PC-9 (cell line): Measurements from ENCODE around the gene WNK2. TPM values are rescaled to one million over a fixed set of nuclear protein-coding genes. Genes with fewer than 3 reads are reported as not detected.

ENCODE experiments used
- BruUV-seq: library from RNA; stranded (reverse); fragments of 400-500 nt; replicated peaks from 2 replicates; lab custom pipeline; 2021; lab: Mats Ljungman, UMichigan
- CTCF ChIA-PET: fragments of 300-600 bp; sonication (Branson Sonifier 250); formaldehyde crosslinking; loops from one replicate; lab custom pipeline; 2022; ENCODE audit warnings: antibody characterized with exemption; lab: Charles Lee
- POLR2A ChIA-PET: fragments of 300-600 bp; sonication (Branson Sonifier 250); formaldehyde crosslinking; loops from one replicate; lab custom pipeline; 2022; ENCODE audit warnings: antibody characterized with exemption; ENCODE audit not compliant: unreplicated experiment; lab: Charles Lee
- DNase-seq, 2 experiments: peaks; one replicate each; pipeline versions ENCODE4 v3.0.0 to v3.0.0-alpha.2; 2015 to 2022; ENCODE audit warnings: mixed read lengths in 1 of 2
- H2AFZ ChIP-seq: fragments of 200-600 bp; sonication (generic); 2 replicates; pipeline ENCODE4 v1.8.1; 2017; ENCODE audit warnings: antibody characterized with exemption
- H3F3A ChIP-seq: fragments of 200-600 bp; sonication (generic); 2 replicates; pipeline ENCODE4 v1.8.1; 2017; ENCODE audit warnings: antibody characterized with exemption, mild to moderate bottlenecking, low read depth; ENCODE audit not compliant: insufficient read depth
- H3K27ac ChIP-seq: fragments of 200-600 bp; sonication (generic); 2 replicates; pipeline ENCODE4 v1.6.1; 2016; ENCODE audit warnings: mixed run types
- H3K27me3 ChIP-seq: fragments of 200-600 bp; sonication (generic); 2 replicates; pipeline ENCODE4 v1.6.1; 2016; ENCODE audit warnings: low read depth, mixed run types; ENCODE audit not compliant: insufficient read depth
- H3K36me3 ChIP-seq: fragments of 200-600 bp; sonication (generic); 2 replicates; pipeline ENCODE4 v1.6.1; 2016; ENCODE audit warnings: low read depth, mixed run types
- H3K4me1 ChIP-seq: fragments of 200-600 bp; sonication (generic); replicated peaks from 2 replicates; pipeline ENCODE4 v1.6.1; 2016; ENCODE audit warnings: mixed run types; ENCODE audit not compliant: insufficient read depth
- H3K4me2 ChIP-seq: fragments of 200-600 bp; sonication (generic); 2 replicates; pipeline ENCODE4 v1.6.1; 2017; ENCODE audit warnings: mixed run types
- H3K4me3 ChIP-seq: fragments of 200-600 bp; sonication (generic); 2 replicates; pipeline ENCODE4 v1.6.1; 2016; ENCODE audit warnings: mixed run types
- H3K79me2 ChIP-seq: fragments of 200-600 bp; sonication (generic); 2 replicates; pipeline ENCODE4 v1.6.1; 2017; ENCODE audit warnings: low read depth, mixed run types
- H3K9me2 ChIP-seq: fragments of 200-600 bp; sonication (generic); 2 replicates; pipeline ENCODE4 v1.8.1; 2017; ENCODE audit warnings: mild to moderate bottlenecking; ENCODE audit not compliant: insufficient read depth
- H3K9me3 ChIP-seq: fragments of 200-600 bp; sonication (generic); 2 replicates; pipeline ENCODE4 v1.8.1; 2016; ENCODE audit warnings: low read depth; ENCODE audit not compliant: insufficient read depth
- H4K20me1 ChIP-seq: fragments of 200-600 bp; sonication (generic); 2 replicates; pipeline ENCODE4 v1.8.1; 2017; ENCODE audit not compliant: insufficient read depth
- EZH2 ChIP-seq: fragments of 200-600 bp; sonication (generic); IDR thresholded peaks from 2 replicates; pipeline ENCODE4 v1.8.0; 2017; ENCODE audit warnings: antibody characterized with exemption, low read depth
- intact Hi-C: fragments of 100-400 bp; cut with micrococcal nuclease; formaldehyde crosslinking; loops from one replicate; pipeline ENCODE4 v1.10.0; 2022; ENCODE audit not compliant: unreplicated experiment
- total RNA-seq: library from RNA; stranded (reverse); gene quantifications from 2 replicates; pipeline ENCODE4 v1.2.3, GENCODE V29; 2021
- TF ChIP-seq, protein P1 (sequence below): fragments of 200-600 bp; sonication (generic); conservative IDR thresholded peaks from 2 replicates; pipeline ENCODE4 v1.6.1; 2017; ENCODE audit warnings: mixed run types, antibody characterized with exemption, mild to moderate bottlenecking, moderate library complexity

WNK2 gene
- total RNA-seq, 1 experiment from 2014 or later, result 44.6 TPM

DNA sequence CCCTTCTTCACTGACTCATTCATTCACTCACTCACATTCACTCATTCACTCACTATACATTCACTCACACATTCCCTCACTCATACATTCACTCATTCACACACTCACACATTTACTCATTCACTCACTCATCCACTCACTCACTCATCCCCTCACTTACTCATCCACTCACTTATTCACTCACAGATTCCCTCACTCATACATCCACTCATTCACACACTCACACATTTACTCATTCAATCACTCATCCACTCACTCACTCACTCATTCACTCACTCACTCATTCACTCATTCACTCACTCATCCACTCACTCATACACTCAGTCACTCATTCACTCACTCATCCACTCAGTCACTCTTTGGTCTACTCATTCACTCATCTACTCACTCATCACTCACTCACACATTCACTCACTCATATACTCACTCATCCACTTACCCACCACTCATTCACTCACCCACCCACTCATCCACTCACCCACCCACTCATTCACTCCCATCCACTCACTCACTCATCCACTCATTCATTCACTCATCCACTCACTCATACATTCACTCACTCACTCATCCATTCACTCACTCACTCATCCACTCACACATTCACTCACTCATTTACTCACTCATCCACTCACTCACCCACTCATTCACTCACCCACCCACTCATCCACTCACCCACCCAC is 27.2 kb downstream of the WNK2 start:
- BruUV-seq, result no TSS peak
- Histone ChIP-seq H3K27me3 (no peaks in the 10 kb centered on the region), H3K27ac (no peak overlapping the region), H3K4me1 (no peaks in the 10 kb centered on the region), H3K4me2 (no peak overlapping the region), H3K79me2 (peaks cover 7% of the 10 kb centered on the region; the same call in 1 of the 2 replicates), H4K20me1 (no peaks in the 10 kb centered on the region), H3K9me2 (no peaks in the 10 kb centered on the region), H3F3A (peaks cover 19% of the 10 kb centered on the region), H2AFZ (no peak overlapping the region), H3K36me3 (no peaks in the 10 kb centered on the region), H3K9me3 (no peaks in the 10 kb centered on the region; the same call in 1 of the 2 replicates), H3K4me3 (no peak overlapping the region)
- TF ChIP-seq EZH2, result no peak
- TF ChIP-seq, protein P1, sequence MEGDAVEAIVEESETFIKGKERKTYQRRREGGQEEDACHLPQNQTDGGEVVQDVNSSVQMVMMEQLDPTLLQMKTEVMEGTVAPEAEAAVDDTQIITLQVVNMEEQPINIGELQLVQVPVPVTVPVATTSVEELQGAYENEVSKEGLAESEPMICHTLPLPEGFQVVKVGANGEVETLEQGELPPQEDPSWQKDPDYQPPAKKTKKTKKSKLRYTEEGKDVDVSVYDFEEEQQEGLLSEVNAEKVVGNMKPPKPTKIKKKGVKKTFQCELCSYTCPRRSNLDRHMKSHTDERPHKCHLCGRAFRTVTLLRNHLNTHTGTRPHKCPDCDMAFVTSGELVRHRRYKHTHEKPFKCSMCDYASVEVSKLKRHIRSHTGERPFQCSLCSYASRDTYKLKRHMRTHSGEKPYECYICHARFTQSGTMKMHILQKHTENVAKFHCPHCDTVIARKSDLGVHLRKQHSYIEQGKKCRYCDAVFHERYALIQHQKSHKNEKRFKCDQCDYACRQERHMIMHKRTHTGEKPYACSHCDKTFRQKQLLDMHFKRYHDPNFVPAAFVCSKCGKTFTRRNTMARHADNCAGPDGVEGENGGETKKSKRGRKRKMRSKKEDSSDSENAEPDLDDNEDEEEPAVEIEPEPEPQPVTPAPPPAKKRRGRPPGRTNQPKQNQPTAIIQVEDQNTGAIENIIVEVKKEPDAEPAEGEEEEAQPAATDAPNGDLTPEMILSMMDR, result no peak
- CTCF ChIA-PET, result no interaction called here
- no peak for DNase-seq
- intact Hi-C loops, result no loop called here
- POLR2A ChIA-PET, result no interaction called here

GRCh38 chr9:93211654-93212001 is 27.7 kb downstream of the WNK2 start:
- Histone ChIP-seq H3K27ac (no peak overlapping the region), H4K20me1 (no peaks in the 10 kb centered on the region), H3K9me2 (no peaks in the 10 kb centered on the region), H3K36me3 (no peaks in the 10 kb centered on the region), H3F3A (peaks cover 19% of the 10 kb centered on the region), H3K9me3 (no peaks in the 10 kb centered on the region; the same call in 1 of the 2 replicates), H3K4me3 (no peak overlapping the region), H3K4me1 (no peaks in the 10 kb centered on the region), H3K27me3 (no peaks in the 10 kb centered on the region), H3K4me2 (no peak overlapping the region), H2AFZ (no peak overlapping the region), H3K79me2 (peaks cover 7% of the 10 kb centered on the region; the same call in 1 of the 2 replicates)
- intact Hi-C loops, result no loop called here
- CTCF ChIA-PET, result no interaction called here
- POLR2A ChIA-PET, result no interaction called here
- no TSS peak for BruUV-seq
- DNase-seq, result no peak
- TF ChIP-seq EZH2, result no peak
- TF ChIP-seq, protein P1, result no peak

- TF ChIP-seq, protein P1, result no peak
- no peak for TF ChIP-seq EZH2
- H3K27ac ChIP-seq, result no peak overlapping the region
- H3F3A ChIP-seq, result peaks cover 14% of the 10 kb centered on the region
- no peaks in the 10 kb centered on the region; the same call in 1 of the 2 replicates for H3K9me3 ChIP-seq
- no peak overlapping the region for H3K4me2 ChIP-seq
- intact Hi-C loops, result no loop called here
- CTCF ChIA-PET, result no interaction called here
- no peaks in the 10 kb centered on the region for H3K27me3 ChIP-seq
- H3K79me2 ChIP-seq, result peaks cover 7% of the 10 kb centered on the region; the same call in 1 of the 2 replicates
- no TSS peak for BruUV-seq
- POLR2A ChIA-PET, result no interaction called here
- no peaks in the 10 kb centered on the region for H3K4me1 ChIP-seq
- no peaks in the 10 kb centered on the region for H3K36me3 ChIP-seq
- DNase-seq, result no peak
- no peak overlapping the region for H3K4me3 ChIP-seq
- H4K20me1 ChIP-seq, result no peaks in the 10 kb centered on the region
- H3K9me2 ChIP-seq, result no peaks in the 10 kb centered on the region
- no peak overlapping the region for H2AFZ ChIP-seq
These were observed 28.5 kb downstream of the WNK2 start for GRCh38 chr9:93212409-93212808.
